ENCODE results near the gene COL6A2.

GRCh38 chr21:46099476-46099875 is 1.6 kb downstream of the COL6A2 start:
- TF ChIP-seq CTCF (IDR thresholded peaks at IDR 0.05; ENCODE audit: insufficient read depth, low read depth, low read length), result no peak
- TF ChIP-seq EZH2 (IDR thresholded peaks at IDR 0.05; ENCODE audit: insufficient read depth, low read length), result no peak

Measured in astrocyte (in vitro differentiated cells and primary cell).